Thoracic aorta (tissue), 2 donors: Measurements from ENCODE around the gene HLA-E. TPM values are rescaled to one million over a fixed set of nuclear protein-coding genes. Genes with fewer than 3 reads are reported as not detected.
"Not testable (repeated sequence)": the region's sequence is repeated elsewhere in the genome, so short reads cannot be mapped to it uniquely, and the experiment has no call there.

Source experiments
- ATAC-seq: fragments of 150-250 bp; one replicate; pipeline ENCODE4 v1.8.0; 2017; ENCODE audit warnings: low read depth; ENCODE audit not compliant: insufficient number of reproducible peaks, low FRiP score
- DNase-seq: peaks from one replicate; pipeline ENCODE4 v3.0.0-alpha.2; 2020; ENCODE audit warnings: low spot score
- H3K27ac ChIP-seq, 2 donors: fragments of 200-600 bp; sonication (generic); 1 replicate in 1 of 2; 2 replicates in 1 of 2; pipeline ENCODE4 v1.5.1; 2016; ENCODE audit warnings: mild to moderate bottlenecking in 2 of 2, moderate library complexity in 2 of 2
- H3K27me3 ChIP-seq: fragments of 200-600 bp; sonication (generic); replicated peaks from 2 replicates; pipeline ENCODE4 v1.6.0; 2016; ENCODE audit warnings: mild to moderate bottlenecking; ENCODE audit not compliant: insufficient read depth
- H3K36me3 ChIP-seq: fragments of 200-600 bp; sonication (generic); one replicate; pipeline ENCODE4 v1.5.1; 2016
- H3K4me1 ChIP-seq, 2 donors: fragments of 200-600 bp; sonication (generic); 1 replicate in 1 of 2; 2 replicates in 1 of 2; pipeline versions ENCODE4 v1.5.1 to v1.6.0; 2016; ENCODE audit warnings: low read depth in 2 of 2, mild to moderate bottlenecking in 1 of 2; ENCODE audit not compliant: control insufficient read depth in 1 of 2
- H3K4me3 ChIP-seq: fragments of 200-600 bp; sonication (generic); 2 replicates; pipeline ENCODE4 v1.5.1; 2016; ENCODE audit warnings: mild to moderate bottlenecking
- H3K9me3 ChIP-seq: fragments of 200-600 bp; sonication (generic); 2 replicates; pipeline ENCODE4 v1.5.1; 2016
- total RNA-seq, 2 donors: library from RNA; depleted of rRNA; stranded (reverse); fragments of >200 nt; gene quantifications; one replicate each; pipeline versions ENCODE4 v1.1.0 to v1.2.3, GENCODE V29; 2016
- TF ChIP-seq, protein P1 (sequence below): fragments of 200-600 bp; sonication (generic); IDR thresholded peaks from one replicate; pipeline ENCODE4 v1.5.1; 2019; ENCODE audit warnings: antibody characterized with exemption

The HLA-E gene
- total RNA-seq, 2 donors from 2014 or later = 507 to 602 TPM

DNA sequence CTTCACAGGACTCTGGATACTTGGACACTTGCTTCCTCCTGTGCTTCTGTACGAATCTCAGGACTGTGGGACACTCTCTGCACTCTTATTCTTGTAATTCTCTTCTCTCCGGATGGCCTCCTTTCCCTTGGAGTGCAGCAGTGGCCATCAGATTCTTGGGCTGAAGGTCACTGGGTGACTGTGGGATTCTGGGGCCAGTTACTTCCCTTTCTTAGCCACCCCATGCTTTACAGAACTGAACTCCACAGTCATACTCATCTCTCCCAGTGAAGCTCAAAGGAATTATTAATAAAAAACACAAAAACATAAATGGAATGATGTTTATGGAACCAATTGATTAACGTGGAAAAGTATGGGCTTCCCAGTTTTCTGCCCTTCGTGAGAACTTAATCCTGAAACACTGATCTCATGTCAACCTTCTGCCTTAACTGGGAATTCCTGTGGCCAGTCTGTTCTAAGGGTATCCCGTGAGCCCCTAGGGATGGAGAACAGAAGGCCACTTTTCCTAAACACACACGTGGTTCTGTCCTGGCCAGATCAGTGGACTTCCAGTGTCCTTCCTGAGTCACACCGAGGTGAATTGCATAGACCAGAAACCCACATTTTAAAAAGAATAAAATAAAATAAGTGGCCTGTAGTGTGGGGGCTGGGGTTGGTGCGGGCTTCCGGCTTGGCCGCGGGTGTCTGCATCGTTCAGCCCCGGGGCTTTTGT, 23.6 kb upstream of the HLA-E start:
- Histone ChIP-seq H3K4me3 (peak overlapping the region; percentile 80), H3K9me3 (no peaks in the 10 kb centered on the region), H3K36me3 (no peaks in the 10 kb centered on the region), H3K27me3 (peaks cover 22% of the 10 kb centered on the region), H3K27ac (no peak overlapping the region), H3K4me1 (peaks cover 9 to 19% of the 10 kb centered on the region in 2 donors)
- TF ChIP-seq, protein P1, sequence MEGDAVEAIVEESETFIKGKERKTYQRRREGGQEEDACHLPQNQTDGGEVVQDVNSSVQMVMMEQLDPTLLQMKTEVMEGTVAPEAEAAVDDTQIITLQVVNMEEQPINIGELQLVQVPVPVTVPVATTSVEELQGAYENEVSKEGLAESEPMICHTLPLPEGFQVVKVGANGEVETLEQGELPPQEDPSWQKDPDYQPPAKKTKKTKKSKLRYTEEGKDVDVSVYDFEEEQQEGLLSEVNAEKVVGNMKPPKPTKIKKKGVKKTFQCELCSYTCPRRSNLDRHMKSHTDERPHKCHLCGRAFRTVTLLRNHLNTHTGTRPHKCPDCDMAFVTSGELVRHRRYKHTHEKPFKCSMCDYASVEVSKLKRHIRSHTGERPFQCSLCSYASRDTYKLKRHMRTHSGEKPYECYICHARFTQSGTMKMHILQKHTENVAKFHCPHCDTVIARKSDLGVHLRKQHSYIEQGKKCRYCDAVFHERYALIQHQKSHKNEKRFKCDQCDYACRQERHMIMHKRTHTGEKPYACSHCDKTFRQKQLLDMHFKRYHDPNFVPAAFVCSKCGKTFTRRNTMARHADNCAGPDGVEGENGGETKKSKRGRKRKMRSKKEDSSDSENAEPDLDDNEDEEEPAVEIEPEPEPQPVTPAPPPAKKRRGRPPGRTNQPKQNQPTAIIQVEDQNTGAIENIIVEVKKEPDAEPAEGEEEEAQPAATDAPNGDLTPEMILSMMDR = no peak
- no peak for DNase-seq
- ATAC-seq = no peak

DNA sequence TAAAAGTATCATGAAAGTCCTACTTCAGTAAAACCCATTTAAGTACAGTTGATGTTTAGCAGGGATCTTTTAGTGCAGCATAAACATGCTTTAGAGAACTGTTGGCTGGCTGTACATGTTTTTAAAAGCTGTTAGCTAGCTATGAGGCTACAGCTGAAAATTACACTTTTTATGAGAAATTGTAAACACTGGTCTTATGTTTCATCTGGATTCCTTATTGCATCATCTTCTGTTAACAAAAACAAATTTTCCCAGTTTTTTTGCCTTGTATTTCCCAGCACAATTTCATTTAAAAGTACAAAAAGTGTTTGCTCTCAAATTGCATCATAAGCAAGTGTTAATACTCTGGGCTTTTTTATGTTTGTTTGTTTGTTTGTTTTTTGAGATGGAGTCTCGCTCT, 18.3 kb upstream of the HLA-E start:
- ATAC-seq (no peak), DNase-seq (no peak)
- no peak overlapping the region for H3K27ac ChIP-seq
- H3K36me3 ChIP-seq = no peaks in the 10 kb centered on the region
- H3K4me3 ChIP-seq = no peak overlapping the region
- H3K27me3 ChIP-seq = peaks cover 8% of the 10 kb centered on the region
- TF ChIP-seq, protein P1 = no peak
- peaks cover 2 to 9% of the 10 kb centered on the region in 2 donors for H3K4me1 ChIP-seq
- H3K9me3 ChIP-seq = no peaks in the 10 kb centered on the region

DNA sequence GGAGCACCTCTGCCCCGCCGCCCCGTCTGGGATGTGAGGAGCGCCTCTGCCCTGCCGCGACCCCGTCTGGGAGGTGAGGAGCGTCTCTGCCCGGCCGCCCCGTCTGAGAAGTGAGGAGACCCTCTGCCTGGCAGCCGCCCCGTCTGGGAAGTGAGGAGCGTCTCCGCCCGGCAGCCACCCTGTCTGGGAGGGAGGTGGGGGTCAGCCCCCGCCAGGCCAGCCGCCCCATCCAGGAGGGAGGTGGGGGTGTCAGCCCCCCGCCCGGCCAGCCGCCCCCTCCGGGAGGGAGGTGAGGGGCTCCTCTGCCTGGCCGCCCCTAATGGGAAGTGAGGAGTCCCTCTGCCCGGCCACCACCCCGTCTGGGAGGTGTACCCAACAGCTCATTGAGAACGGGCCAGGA, 14.2 kb upstream of the HLA-E start:
- DNase-seq, H3K9me3 ChIP-seq, H3K27ac ChIP-seq, ATAC-seq, H3K4me1 ChIP-seq, H3K36me3 ChIP-seq, H3K27me3 ChIP-seq, H3K4me3 ChIP-seq: not testable (repeated sequence)

DNA sequence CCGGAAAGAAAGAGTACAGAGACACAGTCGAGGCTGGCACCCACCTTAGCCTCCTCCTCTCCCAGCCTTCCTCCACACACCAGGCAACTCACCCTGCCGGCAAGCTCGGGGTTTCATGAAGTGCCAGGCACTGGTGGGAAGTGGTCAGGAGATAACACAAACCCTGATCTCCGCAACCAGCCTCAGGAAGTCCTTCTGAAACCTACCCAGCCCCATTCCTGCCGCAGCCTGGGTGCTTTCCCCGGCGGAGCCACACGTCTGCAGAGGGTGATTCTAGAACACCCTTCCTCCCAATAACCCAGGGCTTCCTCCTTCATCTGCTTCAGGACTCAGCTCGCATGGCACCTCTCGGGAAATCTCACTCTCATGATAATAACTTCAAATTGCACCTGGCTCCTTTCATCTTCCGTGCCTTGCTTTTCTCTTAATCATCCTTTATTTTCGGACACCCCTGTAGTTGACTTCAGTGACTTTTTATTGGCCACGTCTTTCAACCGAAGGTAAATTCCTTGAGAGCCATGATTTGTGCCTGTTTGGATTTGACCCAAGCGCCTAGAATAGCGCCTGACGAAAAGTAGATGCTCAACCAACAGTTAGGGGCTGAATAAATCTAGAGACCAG, 8.7 kb upstream of the HLA-E start:
- no peak overlapping the region for H3K27ac ChIP-seq
- H3K4me3 ChIP-seq = no peak overlapping the region
- no peaks in the 10 kb centered on the region for H3K4me1 ChIP-seq
- DNase-seq = no peak
- H3K36me3 ChIP-seq = no peaks in the 10 kb centered on the region
- H3K27me3 ChIP-seq = peaks cover 17% of the 10 kb centered on the region
- peaks cover 4% of the 10 kb centered on the region for H3K9me3 ChIP-seq
- no peak for ATAC-seq
- TF ChIP-seq, protein P1 = no peak

DNA sequence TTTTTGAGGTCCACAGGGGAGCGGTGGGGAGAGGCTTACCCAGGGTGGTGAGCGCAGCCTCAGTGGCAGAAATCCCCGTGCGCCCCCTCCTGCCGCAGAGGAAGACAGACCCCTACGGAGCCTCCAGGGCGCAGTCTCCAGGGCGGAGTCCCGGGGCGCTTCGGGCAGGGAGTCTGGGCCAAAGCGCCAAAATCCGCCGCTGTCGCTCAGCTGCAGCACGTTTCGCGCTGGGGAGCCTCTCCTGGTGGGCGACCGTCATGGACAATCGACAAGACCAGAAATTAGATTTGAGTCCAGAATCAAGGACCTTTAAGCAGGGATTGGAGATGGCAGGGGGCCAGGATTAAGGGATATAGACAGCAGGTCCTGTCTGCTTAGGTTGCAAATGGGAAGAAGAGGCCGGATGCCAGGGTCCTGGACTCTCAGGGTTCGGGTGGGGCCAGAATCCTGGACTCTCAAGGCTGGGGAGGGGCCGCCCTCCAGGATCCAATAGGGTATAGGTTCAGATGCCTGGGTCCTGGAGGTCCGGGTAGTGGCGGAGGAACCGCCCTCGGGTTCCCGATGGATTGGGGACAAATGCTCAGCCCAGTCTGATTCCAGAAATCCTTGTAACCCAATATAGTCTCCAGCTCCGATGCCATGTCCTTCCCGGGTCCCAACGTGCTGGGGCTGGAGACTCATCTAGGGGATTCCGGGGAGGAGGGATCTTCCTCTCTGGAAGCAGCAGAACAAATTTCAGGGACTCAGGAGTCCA, 7.9 kb upstream of the HLA-E start:
- Histone ChIP-seq H3K27me3 (peaks cover 17% of the 10 kb centered on the region), H3K4me1 (no peaks in the 10 kb centered on the region), H3K9me3 (peaks cover 4% of the 10 kb centered on the region), H3K36me3 (no peaks in the 10 kb centered on the region), H3K27ac (no peak overlapping the region), H3K4me3 (no peak overlapping the region)
- no peak for ATAC-seq
- no peak for DNase-seq
- TF ChIP-seq, protein P1 = no peak
